Neural cell (in vitro differentiated cells): ENCODE results near the gene SLC4A5. TPM values are rescaled to one million over a fixed set of nuclear protein-coding genes. Genes with fewer than 3 reads are reported as not detected.

ENCODE experiments used
- H2AFZ ChIP-seq: fragments of 200-600, 300-800 bp; sonication (generic), shearing (Covaris generic); 2 replicates; pipeline ENCODE4 v1.6.0; 2014; ENCODE audit warnings: low read depth, mild to moderate bottlenecking, antibody characterized with exemption, low read length, moderate library complexity
- H3F3A ChIP-seq: fragments of 200-600 bp; shearing (Covaris generic); 2 replicates; pipeline ENCODE4 v1.6.1; 2016; ENCODE audit warnings: mild to moderate bottlenecking, moderate library complexity, mixed read lengths, antibody characterized with exemption, low read length; ENCODE audit not compliant: insufficient read depth, poor library complexity, severe bottlenecking
- H3K27ac ChIP-seq: fragments of 200-600, 300-800 bp; sonication (generic), shearing (Covaris generic); 2 replicates; pipeline ENCODE4 v1.5.1; 2014; ENCODE audit warnings: mild to moderate bottlenecking, low read length, moderate library complexity
- H3K27me3 ChIP-seq: fragments of 300-800, 200-600 bp; sonication (generic), shearing (Covaris generic); 2 replicates; pipeline ENCODE4 v1.6.0; 2014; ENCODE audit warnings: mild to moderate bottlenecking, low read depth, low read length, moderate library complexity; ENCODE audit not compliant: insufficient read depth
- H3K36me3 ChIP-seq: fragments of 300-800, 200-600 bp; sonication (generic), shearing (Covaris generic); 2 replicates; pipeline ENCODE4 v1.5.1; 2014; ENCODE audit warnings: mild to moderate bottlenecking, antibody characterized with exemption, low read length, moderate library complexity; ENCODE audit not compliant: insufficient read depth
- H3K4me2 ChIP-seq: fragments of 300-800, 200-600 bp; sonication (generic), shearing (Covaris generic); 2 replicates; pipeline ENCODE4 v1.6.0; 2014; ENCODE audit warnings: mild to moderate bottlenecking, low read length
- H3K4me3 ChIP-seq: fragments of 300-800, 200-600 bp; sonication (generic), shearing (Covaris generic); 2 replicates; pipeline ENCODE4 v1.5.1; 2014; ENCODE audit warnings: mild to moderate bottlenecking, low read length, moderate library complexity
- H3K79me2 ChIP-seq: fragments of 200-600 bp; shearing (Covaris generic); replicated peaks from 2 replicates; pipeline ENCODE4 v1.6.0; 2014; ENCODE audit warnings: mild to moderate bottlenecking, low read length, moderate library complexity; ENCODE audit not compliant: insufficient read depth
- H3K9ac ChIP-seq: fragments of 300-800, 200-600 bp; sonication (generic), shearing (Covaris generic); 2 replicates; pipeline ENCODE4 v1.6.1; 2016; ENCODE audit warnings: mild to moderate bottlenecking, low read length, mixed read lengths
- H3K9me2 ChIP-seq: fragments of 200-600 bp; shearing (Covaris generic); 2 replicates; pipeline ENCODE4 v1.6.1; 2016; ENCODE audit warnings: mild to moderate bottlenecking, low read length, mixed read lengths; ENCODE audit not compliant: insufficient read depth
- H3K9me3 ChIP-seq: fragments of 200-600, 300-800 bp; sonication (generic), shearing (Covaris generic); 2 replicates; pipeline ENCODE4 v1.6.1; 2016; ENCODE audit warnings: mild to moderate bottlenecking, mixed run types, low read length, moderate library complexity, mixed read lengths
- H4K20me1 ChIP-seq: fragments of 200-600 bp; shearing (Covaris generic); 2 replicates; pipeline ENCODE4 v1.6.1; 2016; ENCODE audit warnings: mild to moderate bottlenecking, mixed run types; ENCODE audit not compliant: insufficient read depth
- CTCF ChIP-seq: fragments of 450-650 bp; IDR thresholded peaks from 2 replicates; pipeline ENCODE4 v1.5.1; 2014; ENCODE audit warnings: antibody characterized with exemption, mild to moderate bottlenecking, moderate library complexity; ENCODE audit not compliant: poor library complexity, severe bottlenecking
- EP300 ChIP-seq: fragments of 450-650 bp; conservative IDR thresholded peaks from 2 replicates; pipeline ENCODE4 v1.6.1; 2014; ENCODE audit warnings: antibody characterized with exemption, mild to moderate bottlenecking, moderate library complexity; ENCODE audit not compliant: poor library complexity, severe bottlenecking
- EZH2 ChIP-seq: fragments of 200-600, 300-800 bp; shearing (Covaris generic), sonication (generic); IDR thresholded peaks from 2 replicates; pipeline ENCODE4 v1.6.1; 2014; ENCODE audit warnings: antibody characterized with exemption, low read length, borderline replicate concordance, mild to moderate bottlenecking; ENCODE audit not compliant: insufficient read depth, poor library complexity, severe bottlenecking
- MXI1 ChIP-seq: fragments of 450-650 bp; conservative IDR thresholded peaks from 2 replicates; pipeline ENCODE4 v1.6.1; 2014; ENCODE audit warnings: antibody characterized with exemption, mild to moderate bottlenecking; ENCODE audit not compliant: poor library complexity, severe bottlenecking
- POLR2AphosphoS5 ChIP-seq: IDR thresholded peaks from 2 replicates; pipeline ENCODE4 v1.6.1; 2012
- RAD21 ChIP-seq: fragments of 450-650 bp; conservative IDR thresholded peaks from 2 replicates; pipeline ENCODE4 v1.6.1; 2014; ENCODE audit warnings: antibody characterized with exemption, mild to moderate bottlenecking, moderate library complexity
- SMC3 ChIP-seq: fragments of 450-650 bp; conservative IDR thresholded peaks from 2 replicates; pipeline ENCODE4 v1.6.1; 2014; ENCODE audit warnings: antibody characterized with exemption, mild to moderate bottlenecking, moderate library complexity; ENCODE audit not compliant: poor library complexity
- TAF1 ChIP-seq: IDR thresholded peaks from 2 replicates; pipeline ENCODE4 v1.6.1; 2012; ENCODE audit warnings: low read depth
- polyA plus RNA-seq: library from polyadenylated mRNA; depleted of rRNA; stranded (reverse); fragments of >200 nt; gene quantifications from 2 replicates; pipeline ENCODE4 v1.2.3, GENCODE V29; 2014
- TF ChIP-seq, protein P1 (sequence below): IDR thresholded peaks from 2 replicates; pipeline ENCODE4 v1.6.1; 2012; ENCODE audit warnings: borderline replicate concordance

Gene SLC4A5
- polyA plus RNA-seq, 1 donor from 2014 or later: 3.9 TPM

- H2AFZ ChIP-seq: no peak overlapping the region
- H3K79me2 ChIP-seq: no peaks in the 10 kb centered on the region
- H3K4me3 ChIP-seq: no peak overlapping the region
Observed at GRCh38 chr2:74325815-74326214, 17.4 kb downstream of the SLC4A5 start.

GRCh38 chr2:74321737-74322136, 21.5 kb downstream of the SLC4A5 start:
- no peak overlapping the region for H3K4me2 ChIP-seq
- no peaks in the 10 kb centered on the region for H3K9me3 ChIP-seq
- no peaks in the 10 kb centered on the region for H3K79me2 ChIP-seq
- H4K20me1 ChIP-seq: no peaks in the 10 kb centered on the region
- H3K27me3 ChIP-seq: no peaks in the 10 kb centered on the region
- H3K9ac ChIP-seq: no peak overlapping the region
- no peaks in the 10 kb centered on the region for H3K9me2 ChIP-seq
- no peak overlapping the region for H3K4me3 ChIP-seq
- TF ChIP-seq POLR2AphosphoS5 (no peak), MXI1 (no peak), EP300 (no peak), RAD21 (no peak), SMC3 (no peak), TAF1 (no peak)
- TF ChIP-seq, protein P1, sequence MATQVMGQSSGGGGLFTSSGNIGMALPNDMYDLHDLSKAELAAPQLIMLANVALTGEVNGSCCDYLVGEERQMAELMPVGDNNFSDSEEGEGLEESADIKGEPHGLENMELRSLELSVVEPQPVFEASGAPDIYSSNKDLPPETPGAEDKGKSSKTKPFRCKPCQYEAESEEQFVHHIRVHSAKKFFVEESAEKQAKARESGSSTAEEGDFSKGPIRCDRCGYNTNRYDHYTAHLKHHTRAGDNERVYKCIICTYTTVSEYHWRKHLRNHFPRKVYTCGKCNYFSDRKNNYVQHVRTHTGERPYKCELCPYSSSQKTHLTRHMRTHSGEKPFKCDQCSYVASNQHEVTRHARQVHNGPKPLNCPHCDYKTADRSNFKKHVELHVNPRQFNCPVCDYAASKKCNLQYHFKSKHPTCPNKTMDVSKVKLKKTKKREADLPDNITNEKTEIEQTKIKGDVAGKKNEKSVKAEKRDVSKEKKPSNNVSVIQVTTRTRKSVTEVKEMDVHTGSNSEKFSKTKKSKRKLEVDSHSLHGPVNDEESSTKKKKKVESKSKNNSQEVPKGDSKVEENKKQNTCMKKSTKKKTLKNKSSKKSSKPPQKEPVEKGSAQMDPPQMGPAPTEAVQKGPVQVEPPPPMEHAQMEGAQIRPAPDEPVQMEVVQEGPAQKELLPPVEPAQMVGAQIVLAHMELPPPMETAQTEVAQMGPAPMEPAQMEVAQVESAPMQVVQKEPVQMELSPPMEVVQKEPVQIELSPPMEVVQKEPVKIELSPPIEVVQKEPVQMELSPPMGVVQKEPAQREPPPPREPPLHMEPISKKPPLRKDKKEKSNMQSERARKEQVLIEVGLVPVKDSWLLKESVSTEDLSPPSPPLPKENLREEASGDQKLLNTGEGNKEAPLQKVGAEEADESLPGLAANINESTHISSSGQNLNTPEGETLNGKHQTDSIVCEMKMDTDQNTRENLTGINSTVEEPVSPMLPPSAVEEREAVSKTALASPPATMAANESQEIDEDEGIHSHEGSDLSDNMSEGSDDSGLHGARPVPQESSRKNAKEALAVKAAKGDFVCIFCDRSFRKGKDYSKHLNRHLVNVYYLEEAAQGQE: no peak
- H3K27ac ChIP-seq: no peak overlapping the region
- H2AFZ ChIP-seq: no peak overlapping the region
- no peaks in the 10 kb centered on the region for H3K36me3 ChIP-seq
- H3F3A ChIP-seq: no peaks in the 10 kb centered on the region

More at GRCh38 chr2:74325815-74326214, 17.4 kb downstream of the SLC4A5 start:
- H3K27me3 ChIP-seq: no peaks in the 10 kb centered on the region
- H3K36me3 ChIP-seq: no peaks in the 10 kb centered on the region
- H3F3A ChIP-seq: no peaks in the 10 kb centered on the region
- no peak overlapping the region for H3K27ac ChIP-seq
- no peak overlapping the region for H3K4me2 ChIP-seq
- no peak for TF ChIP-seq MXI1
- TF ChIP-seq EZH2: no peak
- TF ChIP-seq, protein P1: no peak
- TF ChIP-seq POLR2AphosphoS5: no peak
- TF ChIP-seq RAD21: no peak
- TF ChIP-seq EP300: no peak
- no peak for TF ChIP-seq TAF1
- TF ChIP-seq SMC3: no peak
- no peak for TF ChIP-seq CTCF
- no peaks in the 10 kb centered on the region for H3K9me2 ChIP-seq
- H4K20me1 ChIP-seq: no peaks in the 10 kb centered on the region
- no peak overlapping the region for H3K9ac ChIP-seq
- no peaks in the 10 kb centered on the region for H3K9me3 ChIP-seq
